CD14-positive monocyte (primary cell): ENCODE measurements around the gene PLCB2. TPM values are rescaled to one million over a fixed set of nuclear protein-coding genes. Genes with fewer than 3 reads are reported as not detected.
A peak's percentile ranks its signal among the peaks of the same experiment; 100 is the strongest.

ENCODE experiments used
- DNase-seq, 3 donors: peaks; one replicate each; pipeline ENCODE4 v3.0.0-alpha.2; 2011 to 2022
- H2AFZ ChIP-seq: 2 replicates; pipeline ENCODE4 v1.6.0; 2012; ENCODE audit warnings: mild to moderate bottlenecking, low read depth, low read length, inconsistent platforms; ENCODE audit not compliant: insufficient read depth, poor library complexity, severe bottlenecking
- H3K27ac ChIP-seq, 2 donors: 1 replicate in 1 of 2; 2 replicates in 1 of 2; pipeline ENCODE4 v1.5.1; 2012 to 2013; ENCODE audit warnings: low read length in 2 of 2, control low read depth in 1 of 2, inconsistent platforms in 1 of 2, low read depth in 1 of 2, mild to moderate bottlenecking in 1 of 2
- H3K27me3 ChIP-seq, 2 donors: one replicate each; pipeline versions ENCODE4 v1.6.0 to v1.6.1; 2011 to 2013; ENCODE audit warnings: low read length in 2 of 2; ENCODE audit not compliant: control insufficient read depth in 2 of 2, insufficient read depth in 2 of 2
- H3K36me3 ChIP-seq, 2 donors: replicated peaks in 1 of 2; 1 replicate in 1 of 2; 2 replicates in 1 of 2; pipeline versions ENCODE4 v1.5.1 to v1.6.1; 2012 to 2013; ENCODE audit warnings: low read length in 2 of 2, control low read depth in 1 of 2, inconsistent platforms in 1 of 2, mild to moderate bottlenecking in 1 of 2; ENCODE audit not compliant: insufficient read depth in 2 of 2, control insufficient read depth in 1 of 2
- H3K4me1 ChIP-seq, 2 donors: 1 replicate in 1 of 2; 2 replicates in 1 of 2; pipeline versions ENCODE4 v1.5.1 to v1.6.1; 2012 to 2013; ENCODE audit warnings: low read length in 2 of 2, control low read depth in 1 of 2, inconsistent platforms in 1 of 2, mild to moderate bottlenecking in 1 of 2, moderate library complexity in 1 of 2; ENCODE audit not compliant: insufficient read depth in 2 of 2, control insufficient read depth in 1 of 2
- H3K4me2 ChIP-seq: replicated peaks from 2 replicates; pipeline ENCODE3; 2012; ENCODE audit warnings: low read length, moderate library complexity, mild to moderate bottlenecking; ENCODE audit not compliant: poor library complexity, severe bottlenecking; ENCODE audit errors: extremely low read depth
- H3K4me3 ChIP-seq, 3 experiments: fragments of 200-600 bp in 1 of 3; sonication (generic) in 1 of 3; replicated peaks in 1 of 3; 1 replicate in 2 of 3; 2 replicates in 1 of 3; pipeline ENCODE4 v1.5.1; 2011 to 2013; ENCODE audit warnings: low read length in 3 of 3, mild to moderate bottlenecking in 3 of 3, control low read depth in 2 of 3, low read depth in 2 of 3, inconsistent platforms in 1 of 3, moderate library complexity in 1 of 3
- H3K79me2 ChIP-seq: 2 replicates; pipeline ENCODE4 v1.6.0; 2012; ENCODE audit warnings: mild to moderate bottlenecking, control low read depth, inconsistent platforms, low read length, moderate library complexity; ENCODE audit not compliant: insufficient read depth
- H3K9ac ChIP-seq: 2 replicates; pipeline ENCODE4 v1.6.0; 2017; ENCODE audit warnings: low read length, mild to moderate bottlenecking; ENCODE audit not compliant: insufficient read depth, poor library complexity, severe bottlenecking
- H3K9me3 ChIP-seq, 2 donors: replicated peaks in 1 of 2; 1 replicate in 1 of 2; 2 replicates in 1 of 2; pipeline versions ENCODE4 v1.5.1 to v1.6.1; 2012 to 2013; ENCODE audit warnings: low read length in 2 of 2, control low read depth in 1 of 2; ENCODE audit not compliant: control insufficient read depth in 1 of 2, insufficient read depth in 1 of 2
- H4K20me1 ChIP-seq: 2 replicates; pipeline ENCODE4 v1.6.0; 2012; ENCODE audit warnings: mild to moderate bottlenecking, low read length, control low read depth, moderate library complexity; ENCODE audit not compliant: insufficient read depth
- H3K27ac Mint-ChIP-seq, 7 donors: one replicate each; pipeline ENCODE4 v1.8.0; 2020; ENCODE audit warnings: mild to moderate bottlenecking in 7 of 7, mixed read lengths in 7 of 7, moderate library complexity in 6 of 7, inconsistent platforms in 2 of 7
- H3K27me3 Mint-ChIP-seq, 3 donors: one replicate each; pipeline ENCODE4 v1.8.0; 2021 to 2022; ENCODE audit warnings: low read depth in 3 of 3, mild to moderate bottlenecking in 3 of 3, mixed read lengths in 3 of 3, moderate library complexity in 3 of 3, inconsistent platforms in 1 of 3
- H3K36me3 Mint-ChIP-seq, 2 donors: one replicate each; pipeline ENCODE4 v1.8.0; 2020; ENCODE audit warnings: mixed read lengths in 2 of 2, inconsistent platforms in 1 of 2, mild to moderate bottlenecking in 1 of 2
- H3K4me1 Mint-ChIP-seq: one replicate; pipeline ENCODE4 v1.8.0; 2020; ENCODE audit warnings: mild to moderate bottlenecking, mixed read lengths
- H3K4me3 Mint-ChIP-seq, 2 donors: one replicate each; pipeline ENCODE4 v1.8.0; 2020; ENCODE audit warnings: mild to moderate bottlenecking in 2 of 2, mixed read lengths in 2 of 2, moderate library complexity in 1 of 2
- H3K9me3 Mint-ChIP-seq, 7 donors: one replicate each; pipeline ENCODE4 v1.8.0; 2020 to 2022; ENCODE audit warnings: mixed read lengths in 7 of 7, mild to moderate bottlenecking in 6 of 7, moderate library complexity in 6 of 7, inconsistent platforms in 2 of 7
- WGBS: methylation state at CpG from one replicate; pipeline ENCODE4 v1.1.5; 2013; ENCODE audit warnings: missing lambda C conversion rate; ENCODE audit not compliant: insufficient coverage; 5-methylcytosine and 5-hydroxymethylcytosine counted together
- intact Hi-C, 2 donors: fragments of 100-400 bp; cut with micrococcal nuclease; formaldehyde crosslinking; loops; one replicate each; pipeline versions ENCODE4 v1.15.0 to v1.15.1; 2023
- polyA plus RNA-seq, 3 donors: library from polyadenylated mRNA; depleted of rRNA in 1 of 3; unstranded in 2 of 3; stranded (reverse) in 1 of 3; fragments of 300-500 nt in 2 of 3; fragments of >200 nt in 1 of 3; fragmentation: Illumina TruSeq in 2 of 3; gene quantifications; 1 replicate in 2 of 3; 2 replicates in 1 of 3; pipeline ENCODE4 v1.2.3, GENCODE V29; 2012 to 2021
- TF ChIP-seq, protein P1 (sequence below): fragments of 200-600 bp; IDR thresholded peaks from one replicate; pipeline ENCODE4 v1.8.0; 2022; ENCODE audit warnings: antibody characterized with exemption, mild to moderate bottlenecking

The PLCB2 gene
- polyA plus RNA-seq, 3 donors: 56.5 to 1,191 (median 74.5) TPM

DNA sequence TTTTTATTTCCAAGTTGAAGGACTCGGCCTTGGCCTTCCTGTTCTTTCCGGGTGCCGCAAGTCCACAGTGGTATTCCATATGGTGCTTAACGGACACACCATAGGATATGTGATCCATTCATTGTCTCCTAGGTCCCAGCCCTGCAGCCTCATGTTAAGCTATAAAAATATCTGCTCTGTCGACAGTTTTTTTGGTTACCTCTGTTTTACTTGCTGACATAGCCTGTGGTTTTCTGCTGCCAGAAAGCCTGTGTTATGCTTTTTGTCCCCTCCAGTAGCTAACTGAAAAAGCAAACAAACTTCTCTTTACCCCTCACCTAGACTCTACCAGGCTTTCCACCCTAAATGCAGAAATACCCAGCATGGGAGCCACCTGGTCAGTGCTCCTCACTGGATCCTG is 21.0 kb upstream of the PLCB2 start:
- H3K27ac ChIP-seq: no peak overlapping the region
- peak overlapping the region in 1 of 2 donors; percentile 24 for H3K4me3 Mint-ChIP-seq
- H3K9me3 ChIP-seq: no peaks in the 10 kb centered on the region
- peaks cover 3% of the 10 kb centered on the region for H4K20me1 ChIP-seq
- H3K4me1 ChIP-seq: peaks cover 70 to 84% of the 10 kb centered on the region in 2 donors
- no peak for DNase-seq
- H3K36me3 Mint-ChIP-seq: peaks cover 54 to 56% of the 10 kb centered on the region in 2 donors
- no peaks in the 10 kb centered on the region for H3K27me3 ChIP-seq
- intact Hi-C loops: no loop called here
- H2AFZ ChIP-seq: no peak overlapping the region
- peaks cover 43% of the 10 kb centered on the region for H3K79me2 ChIP-seq
- H3K27ac Mint-ChIP-seq: peak overlapping the region in 1 of 7 donors; percentile 23
- no peak overlapping the region for H3K9ac ChIP-seq
- TF ChIP-seq, protein P1, sequence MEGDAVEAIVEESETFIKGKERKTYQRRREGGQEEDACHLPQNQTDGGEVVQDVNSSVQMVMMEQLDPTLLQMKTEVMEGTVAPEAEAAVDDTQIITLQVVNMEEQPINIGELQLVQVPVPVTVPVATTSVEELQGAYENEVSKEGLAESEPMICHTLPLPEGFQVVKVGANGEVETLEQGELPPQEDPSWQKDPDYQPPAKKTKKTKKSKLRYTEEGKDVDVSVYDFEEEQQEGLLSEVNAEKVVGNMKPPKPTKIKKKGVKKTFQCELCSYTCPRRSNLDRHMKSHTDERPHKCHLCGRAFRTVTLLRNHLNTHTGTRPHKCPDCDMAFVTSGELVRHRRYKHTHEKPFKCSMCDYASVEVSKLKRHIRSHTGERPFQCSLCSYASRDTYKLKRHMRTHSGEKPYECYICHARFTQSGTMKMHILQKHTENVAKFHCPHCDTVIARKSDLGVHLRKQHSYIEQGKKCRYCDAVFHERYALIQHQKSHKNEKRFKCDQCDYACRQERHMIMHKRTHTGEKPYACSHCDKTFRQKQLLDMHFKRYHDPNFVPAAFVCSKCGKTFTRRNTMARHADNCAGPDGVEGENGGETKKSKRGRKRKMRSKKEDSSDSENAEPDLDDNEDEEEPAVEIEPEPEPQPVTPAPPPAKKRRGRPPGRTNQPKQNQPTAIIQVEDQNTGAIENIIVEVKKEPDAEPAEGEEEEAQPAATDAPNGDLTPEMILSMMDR: no peak
- peaks cover 0 to 1% (median 0%) of the 10 kb centered on the region in 7 donors for H3K9me3 Mint-ChIP-seq
- H3K36me3 ChIP-seq: peaks cover 3 to 40% of the 10 kb centered on the region in 2 donors
- H3K4me3 ChIP-seq: no peak overlapping the region
- peaks cover 87% of the 10 kb centered on the region for H3K4me1 Mint-ChIP-seq
- no peak overlapping the region for H3K4me2 ChIP-seq
- 47% methylated on average over 5 of the region's 5 CpGs for WGBS
- peaks cover 1 to 4% (median 2%) of the 10 kb centered on the region in 3 donors for H3K27me3 Mint-ChIP-seq

DNA sequence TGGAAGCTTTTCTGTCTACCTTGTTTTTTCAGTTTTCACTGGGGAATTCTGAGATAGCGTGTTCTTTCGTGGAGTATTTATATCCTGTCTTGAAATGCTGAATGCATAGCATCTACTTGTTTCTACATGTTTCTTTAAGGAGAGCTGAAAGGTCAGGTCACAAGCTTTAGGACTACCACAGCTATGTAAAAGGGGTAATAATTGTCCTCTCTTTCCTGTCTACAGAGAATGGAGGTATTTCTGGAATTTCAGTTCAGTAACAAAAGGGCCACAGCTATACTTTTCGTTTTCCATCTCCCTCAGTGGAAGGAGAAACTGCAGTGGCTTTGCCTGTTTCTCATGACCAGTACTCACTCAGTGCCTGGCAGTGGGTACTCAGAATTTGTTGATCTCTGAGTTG is 20.4 kb upstream of the PLCB2 start:
- peaks cover 82% of the 10 kb centered on the region for H3K4me1 Mint-ChIP-seq
- no peak for DNase-seq
- Histone ChIP-seq H2AFZ (no peak overlapping the region), H3K9ac (no peak overlapping the region), H3K9me3 (no peaks in the 10 kb centered on the region), H3K79me2 (peaks cover 43% of the 10 kb centered on the region), H4K20me1 (peaks cover 3% of the 10 kb centered on the region), H3K4me2 (no peak overlapping the region), H3K27ac (no peak overlapping the region), H3K27me3 (no peaks in the 10 kb centered on the region), H3K4me3 (no peak overlapping the region), H3K4me1 (peaks cover 64 to 80% of the 10 kb centered on the region in 2 donors), H3K36me3 (peaks cover 3 to 40% of the 10 kb centered on the region in 2 donors)
- no peak overlapping the region for H3K27ac Mint-ChIP-seq
- peaks cover 0 to 2% (median 0%) of the 10 kb centered on the region in 7 donors for H3K9me3 Mint-ChIP-seq
- TF ChIP-seq, protein P1: no peak
- no peak overlapping the region for H3K4me3 Mint-ChIP-seq
- intact Hi-C loops: no loop called here
- H3K36me3 Mint-ChIP-seq: peaks cover 54 to 56% of the 10 kb centered on the region in 2 donors
- peaks cover 2 to 4% (median 2%) of the 10 kb centered on the region in 3 donors for H3K27me3 Mint-ChIP-seq
- WGBS: 75% methylated on average over 3 of the region's 3 CpGs
